Kidney (tissue), 14 donors: ENCODE data around the gene SPTBN1. TPM values are rescaled to one million over a fixed set of nuclear protein-coding genes. Genes with fewer than 3 reads are reported as not detected.
A peak's percentile ranks its signal among the peaks of the same experiment; 100 is the strongest.

Experiments
- DNase-seq, 5 donors: peaks; one replicate each; pipeline ENCODE4 v3.0.0-alpha.2; 2013 to 2020
- FAIRE-seq: peaks from 2 replicates; lab custom pipeline; 2012; peaks lifted over from hg19 to GRCh38; lab: Jason Lieb, UNC
- H3K27ac ChIP-seq, 2 donors: one replicate each; pipeline ENCODE4 v1.7.0; 2013; ENCODE audit warnings: low read depth in 2 of 2, low read length in 2 of 2, inconsistent platforms in 1 of 2
- H3K27me3 ChIP-seq: one replicate; pipeline ENCODE4 v1.7.1; 2013; ENCODE audit warnings: low read length, inconsistent platforms; ENCODE audit not compliant: control insufficient read depth, insufficient read depth
- H3K36me3 ChIP-seq, 3 donors: one replicate each; pipeline versions ENCODE4 v1.7.0 to v1.7.1; 2013; ENCODE audit warnings: low read length in 3 of 3, control low read depth in 1 of 3, inconsistent platforms in 1 of 3; ENCODE audit not compliant: insufficient read depth in 3 of 3, control insufficient read depth in 2 of 3
- H3K4me1 ChIP-seq, 3 donors: one replicate each; pipeline versions ENCODE4 v1.7.0 to v1.7.1; 2013; ENCODE audit warnings: low read length in 3 of 3, inconsistent platforms in 1 of 3, low read depth in 1 of 3; ENCODE audit not compliant: control insufficient read depth in 2 of 3, insufficient read depth in 2 of 3
- H3K4me3 ChIP-seq, 3 donors: one replicate each; pipeline versions ENCODE4 v1.7.0 to v1.8.1; 2013; ENCODE audit warnings: low read length in 3 of 3, control low read depth in 1 of 3, inconsistent platforms in 1 of 3
- H3K9ac ChIP-seq, 3 donors: one replicate each; pipeline versions ENCODE4 v1.7.0 to v1.7.1; 2013; ENCODE audit warnings: low read length in 3 of 3, control low read depth in 1 of 3, inconsistent platforms in 1 of 3
- H3K9me3 ChIP-seq, 3 donors: one replicate each; pipeline versions ENCODE4 v1.7.0 to v1.7.1; 2013; ENCODE audit warnings: low read length in 3 of 3, control low read depth in 1 of 3, inconsistent platforms in 1 of 3; ENCODE audit not compliant: control insufficient read depth in 2 of 3, insufficient read depth in 1 of 3
- intact Hi-C: fragments of 100-400 bp; cut with DNase I; formaldehyde crosslinking; loops from one replicate; pipeline ENCODE4 v1.11.1; 2022
- polyA plus RNA-seq: library from polyadenylated mRNA; stranded (reverse); fragments of 350-450 nt; fragmentation: Illumina TruSeq; extraction: RNeasy Lipid Tissue Mini Kit (QIAGEN cat#74804); gene quantifications from one replicate; pipeline ENCODE4 v1.2.3, GENCODE V29; 2014; ENCODE audit warnings: low read depth, low replicate concordance; ENCODE audit not compliant: insufficient read depth
- total RNA-seq: library from RNA; stranded (reverse); fragmentation: NEBNext Ultra II Directional; extraction: Animal tissue kit (Norgen Biotek cat#: 25700); gene quantifications from one replicate; pipeline ENCODE4 v1.2.1, GENCODE V29; 2021
- TF ChIP-seq, protein P1 (sequence below): IDR thresholded peaks from 3 replicates; pipeline ENCODE4 v1.5.1; 2012; ENCODE audit warnings: mild to moderate bottlenecking, moderate library complexity, borderline replicate concordance; ENCODE audit not compliant: insufficient read depth; ENCODE audit errors: extremely low read depth
- donor health status: control.
- donor health status: control.
- donor health status: control.
- donor health status: control.
- donor health status: control.
- donor health status: DM: yes; HTN: yes; CAD: no.
- donor health status: Normal renal cell carcinoma (clear cell type).

Gene SPTBN1
- total and polyA plus RNA-seq, 2 donors from 2014 or later, result 93.2 to 313 TPM

- no peaks in the 10 kb centered on the region for H3K27me3 ChIP-seq
- peak in 3 of 5 donors; percentile 26 to 62 (median 43) for DNase-seq
- peak overlapping the region; percentile 72 to 89 for H3K27ac ChIP-seq
- no peaks in the 10 kb centered on the region for H3K36me3 ChIP-seq
- TF ChIP-seq, protein P1, sequence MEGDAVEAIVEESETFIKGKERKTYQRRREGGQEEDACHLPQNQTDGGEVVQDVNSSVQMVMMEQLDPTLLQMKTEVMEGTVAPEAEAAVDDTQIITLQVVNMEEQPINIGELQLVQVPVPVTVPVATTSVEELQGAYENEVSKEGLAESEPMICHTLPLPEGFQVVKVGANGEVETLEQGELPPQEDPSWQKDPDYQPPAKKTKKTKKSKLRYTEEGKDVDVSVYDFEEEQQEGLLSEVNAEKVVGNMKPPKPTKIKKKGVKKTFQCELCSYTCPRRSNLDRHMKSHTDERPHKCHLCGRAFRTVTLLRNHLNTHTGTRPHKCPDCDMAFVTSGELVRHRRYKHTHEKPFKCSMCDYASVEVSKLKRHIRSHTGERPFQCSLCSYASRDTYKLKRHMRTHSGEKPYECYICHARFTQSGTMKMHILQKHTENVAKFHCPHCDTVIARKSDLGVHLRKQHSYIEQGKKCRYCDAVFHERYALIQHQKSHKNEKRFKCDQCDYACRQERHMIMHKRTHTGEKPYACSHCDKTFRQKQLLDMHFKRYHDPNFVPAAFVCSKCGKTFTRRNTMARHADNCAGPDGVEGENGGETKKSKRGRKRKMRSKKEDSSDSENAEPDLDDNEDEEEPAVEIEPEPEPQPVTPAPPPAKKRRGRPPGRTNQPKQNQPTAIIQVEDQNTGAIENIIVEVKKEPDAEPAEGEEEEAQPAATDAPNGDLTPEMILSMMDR, result no peak
- peak overlapping the region in 2 of 3 donors; percentile 39 to 63 for H3K9ac ChIP-seq
- H3K9me3 ChIP-seq, result no peaks in the 10 kb centered on the region
- peaks cover 13 to 78% (median 50%) of the 10 kb centered on the region in 3 donors for H3K4me1 ChIP-seq
- FAIRE-seq, result no peak
- intact Hi-C loops, result no loop called here
- H3K4me3 ChIP-seq, result peak overlapping the region in 1 of 3 donors; percentile 12
Measured at GRCh38 chr2:54569745-54570301, 113.7 kb downstream of the SPTBN1 start.

- Histone ChIP-seq H3K4me3 (peak overlapping the region in 1 of 3 donors; percentile 12), H3K4me1 (peaks cover 13 to 77% (median 51%) of the 10 kb centered on the region in 3 donors), H3K36me3 (no peaks in the 10 kb centered on the region), H3K9ac (peak overlapping the region in 2 of 3 donors; percentile 39 to 63), H3K9me3 (no peaks in the 10 kb centered on the region), H3K27ac (peak overlapping the region; percentile 89 to 94), H3K27me3 (no peaks in the 10 kb centered on the region)
- intact Hi-C loops, result no loop called here
- FAIRE-seq (no peak), DNase-seq (no peak)
- TF ChIP-seq, protein P1, result no peak
Measured at GRCh38 chr2:54570321-54570855, 114.3 kb downstream of the SPTBN1 start.

DNA sequence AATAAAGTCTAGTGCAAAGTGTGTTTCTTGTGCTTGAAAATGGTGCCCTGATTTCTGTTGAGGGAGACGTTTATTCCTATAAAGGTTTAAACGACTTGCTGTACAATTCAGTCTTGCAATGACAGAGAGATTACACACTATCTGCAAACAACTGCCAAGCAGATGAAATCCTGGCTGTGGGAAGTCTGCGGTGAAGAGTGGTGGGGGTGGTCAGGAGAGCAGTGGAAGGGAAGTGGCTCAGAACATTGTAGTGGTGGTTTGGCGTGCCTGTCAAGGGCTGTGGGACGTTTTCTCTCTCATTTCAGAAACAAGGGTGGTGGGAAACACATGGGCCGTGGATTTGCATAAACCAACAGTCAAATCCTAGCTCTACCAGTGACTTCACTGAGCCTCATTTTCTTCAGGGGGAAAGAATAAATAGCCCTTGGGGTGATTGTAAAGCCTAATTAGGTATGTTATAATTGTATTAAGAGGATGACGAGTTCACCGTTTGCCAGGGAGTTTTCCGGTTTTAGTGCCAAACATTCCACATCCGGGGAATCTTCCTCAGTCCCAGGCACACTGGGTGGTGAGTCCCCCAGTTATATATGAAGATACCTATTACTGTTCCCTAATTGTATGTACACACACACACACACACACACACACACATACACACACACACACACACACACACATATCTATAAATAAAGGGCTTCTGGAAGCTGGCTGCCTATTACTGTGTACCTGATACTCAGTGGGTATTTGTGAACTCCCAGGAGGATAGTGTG lies 115.0 kb downstream of the SPTBN1 start:
- no peaks in the 10 kb centered on the region for H3K27me3 ChIP-seq
- H3K9me3 ChIP-seq, result no peaks in the 10 kb centered on the region
- FAIRE-seq, result no peak
- peak overlapping the region in 2 of 3 donors; percentile 30 to 63 for H3K9ac ChIP-seq
- peak overlapping the region; percentile 94 for H3K27ac ChIP-seq
- H3K4me3 ChIP-seq, result no peak overlapping the region
- H3K4me1 ChIP-seq, result peaks cover 11 to 72% (median 55%) of the 10 kb centered on the region in 3 donors
- H3K36me3 ChIP-seq, result no peaks in the 10 kb centered on the region
- intact Hi-C loops, result no loop called here
- no peak for DNase-seq
- TF ChIP-seq, protein P1, result no peak
